SU-DHL-6 (cell line): ENCODE results near the gene LRIG1.

Experiments
- H2AFZ ChIP-seq: fragments of 200-600 bp; sonication (generic); 2 replicates; pipeline ENCODE4 v1.6.1; 2014; ENCODE audit warnings: low read depth, mild to moderate bottlenecking, moderate library complexity, mixed read lengths, antibody characterized with exemption, low read length; ENCODE audit not compliant: severe bottlenecking
- H3F3A ChIP-seq: fragments of 200-600 bp; shearing (Covaris generic); 2 replicates; pipeline ENCODE4 v1.6.0; 2016; ENCODE audit warnings: antibody characterized with exemption, mild to moderate bottlenecking; ENCODE audit not compliant: insufficient read depth
- H3K27ac ChIP-seq: fragments of 200-600 bp; sonication (generic); 2 replicates; pipeline ENCODE4 v1.5.1; 2016; ENCODE audit warnings: low read depth, mild to moderate bottlenecking, low read length, moderate library complexity, mixed read lengths
- H3K27me3 ChIP-seq: fragments of 200-600 bp; sonication (generic), shearing (Covaris generic); 2 replicates; pipeline ENCODE4 v1.6.0; 2014; ENCODE audit warnings: mild to moderate bottlenecking, low read length
- H3K36me3 ChIP-seq: fragments of 200-600 bp; sonication (generic); 2 replicates; pipeline ENCODE4 v1.6.1; 2014; ENCODE audit warnings: mild to moderate bottlenecking, low read length, mixed read lengths
- H3K4me2 ChIP-seq: fragments of 300-600, 200-600 bp; shearing (Covaris generic), sonication (generic); 2 replicates; pipeline ENCODE4 v1.6.0; 2014; ENCODE audit warnings: low read length, low read depth, mild to moderate bottlenecking; ENCODE audit not compliant: poor library complexity, severe bottlenecking
- H3K4me3 ChIP-seq: fragments of 200-600 bp; sonication (generic); 2 replicates; pipeline ENCODE4 v1.5.1; 2014; ENCODE audit warnings: antibody characterized with exemption, low read length, mild to moderate bottlenecking, mixed read lengths; ENCODE audit not compliant: insufficient read depth, poor library complexity, severe bottlenecking
- H3K79me2 ChIP-seq: fragments of 200-600 bp; sonication (generic); 2 replicates; pipeline ENCODE4 v1.6.1; 2014; ENCODE audit warnings: mild to moderate bottlenecking, low read length, moderate library complexity; ENCODE audit not compliant: insufficient read depth
- H3K9ac ChIP-seq: fragments of 200-600 bp; sonication (generic); 2 replicates; pipeline ENCODE4 v1.7.0; 2014; ENCODE audit warnings: mild to moderate bottlenecking, low read length
- H3K9me2 ChIP-seq: fragments of 200-600 bp; sonication (generic); replicated peaks from 2 replicates; pipeline ENCODE4 v1.6.1; 2014; ENCODE audit warnings: low read length; ENCODE audit not compliant: insufficient read depth
- H3K9me3 ChIP-seq: fragments of 200-600 bp; sonication (generic); 2 replicates; pipeline ENCODE4 v1.6.1; 2014; ENCODE audit warnings: low read length, mixed read lengths; ENCODE audit not compliant: insufficient read depth
- H4K20me1 ChIP-seq: fragments of 200-600 bp; sonication (generic); 2 replicates; pipeline ENCODE4 v1.6.1; 2014; ENCODE audit warnings: low read depth, mild to moderate bottlenecking, antibody characterized with exemption, low read length, moderate library complexity, mixed read lengths
- EZH2phosphoT487 ChIP-seq: fragments of 200-600 bp; sonication (generic), shearing (Covaris generic); conservative IDR thresholded peaks from 2 replicates; pipeline ENCODE4 v1.6.1; 2018; ENCODE audit warnings: mild to moderate bottlenecking, antibody characterized with exemption, low read length, moderate library complexity, mixed read lengths
- TF ChIP-seq, protein P1 (sequence below): fragments of 200-600 bp; sonication (generic); IDR thresholded peaks from one replicate; pipeline ENCODE4 v1.5.1; 2017; ENCODE audit warnings: antibody characterized with exemption, mild to moderate bottlenecking, low read length, moderate library complexity; ENCODE audit not compliant: insufficient read depth, poor library complexity, severe bottlenecking

Gene LRIG1

GRCh38 chr3:66520724-66521123, 19.9 kb upstream of the LRIG1 start:
- no peak for TF ChIP-seq EZH2phosphoT487
- TF ChIP-seq, protein P1, sequence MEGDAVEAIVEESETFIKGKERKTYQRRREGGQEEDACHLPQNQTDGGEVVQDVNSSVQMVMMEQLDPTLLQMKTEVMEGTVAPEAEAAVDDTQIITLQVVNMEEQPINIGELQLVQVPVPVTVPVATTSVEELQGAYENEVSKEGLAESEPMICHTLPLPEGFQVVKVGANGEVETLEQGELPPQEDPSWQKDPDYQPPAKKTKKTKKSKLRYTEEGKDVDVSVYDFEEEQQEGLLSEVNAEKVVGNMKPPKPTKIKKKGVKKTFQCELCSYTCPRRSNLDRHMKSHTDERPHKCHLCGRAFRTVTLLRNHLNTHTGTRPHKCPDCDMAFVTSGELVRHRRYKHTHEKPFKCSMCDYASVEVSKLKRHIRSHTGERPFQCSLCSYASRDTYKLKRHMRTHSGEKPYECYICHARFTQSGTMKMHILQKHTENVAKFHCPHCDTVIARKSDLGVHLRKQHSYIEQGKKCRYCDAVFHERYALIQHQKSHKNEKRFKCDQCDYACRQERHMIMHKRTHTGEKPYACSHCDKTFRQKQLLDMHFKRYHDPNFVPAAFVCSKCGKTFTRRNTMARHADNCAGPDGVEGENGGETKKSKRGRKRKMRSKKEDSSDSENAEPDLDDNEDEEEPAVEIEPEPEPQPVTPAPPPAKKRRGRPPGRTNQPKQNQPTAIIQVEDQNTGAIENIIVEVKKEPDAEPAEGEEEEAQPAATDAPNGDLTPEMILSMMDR: no peak
- H3K79me2 ChIP-seq: no peaks in the 10 kb centered on the region

GRCh38 chr3:66518644-66519043, 17.8 kb upstream of the LRIG1 start:
- Histone ChIP-seq H3K4me3 (no peak overlapping the region), H3K9me2 (no peaks in the 10 kb centered on the region), H3K36me3 (no peaks in the 10 kb centered on the region), H3K4me2 (no peak overlapping the region), H2AFZ (no peak overlapping the region), H3K27ac (no peak overlapping the region), H3K9ac (no peak overlapping the region), H3K9me3 (no peaks in the 10 kb centered on the region), H3K27me3 (no peaks in the 10 kb centered on the region), H3K79me2 (no peaks in the 10 kb centered on the region), H3F3A (no peaks in the 10 kb centered on the region), H4K20me1 (no peaks in the 10 kb centered on the region)
- TF ChIP-seq, protein P1: no peak
- TF ChIP-seq EZH2phosphoT487: no peak

More at GRCh38 chr3:66520724-66521123, 19.9 kb upstream of the LRIG1 start:
- H3K9me3 ChIP-seq: no peaks in the 10 kb centered on the region
- no peaks in the 10 kb centered on the region for H3F3A ChIP-seq
- H3K9ac ChIP-seq: no peak overlapping the region
- H3K36me3 ChIP-seq: no peaks in the 10 kb centered on the region
- no peak overlapping the region for H3K27ac ChIP-seq
- no peak overlapping the region for H2AFZ ChIP-seq
- H4K20me1 ChIP-seq: no peaks in the 10 kb centered on the region
- H3K27me3 ChIP-seq: no peaks in the 10 kb centered on the region
- H3K4me2 ChIP-seq: no peak overlapping the region
- H3K9me2 ChIP-seq: no peaks in the 10 kb centered on the region
- no peak overlapping the region for H3K4me3 ChIP-seq

GRCh38 chr3:66518126-66518525, 17.3 kb upstream of the LRIG1 start:
- Histone ChIP-seq H3K9me2 (no peaks in the 10 kb centered on the region), H3K9ac (no peak overlapping the region), H3F3A (no peaks in the 10 kb centered on the region), H3K27ac (no peak overlapping the region), H3K36me3 (no peaks in the 10 kb centered on the region), H2AFZ (no peak overlapping the region), H3K4me2 (no peak overlapping the region), H3K9me3 (no peaks in the 10 kb centered on the region), H4K20me1 (no peaks in the 10 kb centered on the region), H3K27me3 (no peaks in the 10 kb centered on the region), H3K79me2 (no peaks in the 10 kb centered on the region), H3K4me3 (no peak overlapping the region)
- TF ChIP-seq EZH2phosphoT487: no peak
- TF ChIP-seq, protein P1: no peak
